AG09309 (cell line): Measurements from ENCODE around the gene CPN2.

ENCODE experiments used
- DNase-seq: peaks from one replicate; pipeline ENCODE4 v3.0.0-alpha.2; 2010; ENCODE audit warnings: low read depth
- H3K4me3 ChIP-seq: 2 replicates; pipeline ENCODE4 v1.5.1; 2011; ENCODE audit warnings: mild to moderate bottlenecking, low read depth, low read length, moderate library complexity; ENCODE audit not compliant: control insufficient read depth
- TF ChIP-seq, protein P1 (sequence below): IDR thresholded peaks from 2 replicates; pipeline ENCODE4 v1.5.1; 2011; ENCODE audit warnings: mild to moderate bottlenecking, low read depth, low read length, inconsistent platforms; ENCODE audit not compliant: insufficient read depth, control insufficient read depth; ENCODE audit errors: missing control alignments

The CPN2 gene

GRCh38 chr3:194342861-194343560, 8.1 kb downstream of the CPN2 start:
- TF ChIP-seq, protein P1, sequence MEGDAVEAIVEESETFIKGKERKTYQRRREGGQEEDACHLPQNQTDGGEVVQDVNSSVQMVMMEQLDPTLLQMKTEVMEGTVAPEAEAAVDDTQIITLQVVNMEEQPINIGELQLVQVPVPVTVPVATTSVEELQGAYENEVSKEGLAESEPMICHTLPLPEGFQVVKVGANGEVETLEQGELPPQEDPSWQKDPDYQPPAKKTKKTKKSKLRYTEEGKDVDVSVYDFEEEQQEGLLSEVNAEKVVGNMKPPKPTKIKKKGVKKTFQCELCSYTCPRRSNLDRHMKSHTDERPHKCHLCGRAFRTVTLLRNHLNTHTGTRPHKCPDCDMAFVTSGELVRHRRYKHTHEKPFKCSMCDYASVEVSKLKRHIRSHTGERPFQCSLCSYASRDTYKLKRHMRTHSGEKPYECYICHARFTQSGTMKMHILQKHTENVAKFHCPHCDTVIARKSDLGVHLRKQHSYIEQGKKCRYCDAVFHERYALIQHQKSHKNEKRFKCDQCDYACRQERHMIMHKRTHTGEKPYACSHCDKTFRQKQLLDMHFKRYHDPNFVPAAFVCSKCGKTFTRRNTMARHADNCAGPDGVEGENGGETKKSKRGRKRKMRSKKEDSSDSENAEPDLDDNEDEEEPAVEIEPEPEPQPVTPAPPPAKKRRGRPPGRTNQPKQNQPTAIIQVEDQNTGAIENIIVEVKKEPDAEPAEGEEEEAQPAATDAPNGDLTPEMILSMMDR: no peak
- no peak overlapping the region for H3K4me3 ChIP-seq
- DNase-seq: no peak

DNA sequence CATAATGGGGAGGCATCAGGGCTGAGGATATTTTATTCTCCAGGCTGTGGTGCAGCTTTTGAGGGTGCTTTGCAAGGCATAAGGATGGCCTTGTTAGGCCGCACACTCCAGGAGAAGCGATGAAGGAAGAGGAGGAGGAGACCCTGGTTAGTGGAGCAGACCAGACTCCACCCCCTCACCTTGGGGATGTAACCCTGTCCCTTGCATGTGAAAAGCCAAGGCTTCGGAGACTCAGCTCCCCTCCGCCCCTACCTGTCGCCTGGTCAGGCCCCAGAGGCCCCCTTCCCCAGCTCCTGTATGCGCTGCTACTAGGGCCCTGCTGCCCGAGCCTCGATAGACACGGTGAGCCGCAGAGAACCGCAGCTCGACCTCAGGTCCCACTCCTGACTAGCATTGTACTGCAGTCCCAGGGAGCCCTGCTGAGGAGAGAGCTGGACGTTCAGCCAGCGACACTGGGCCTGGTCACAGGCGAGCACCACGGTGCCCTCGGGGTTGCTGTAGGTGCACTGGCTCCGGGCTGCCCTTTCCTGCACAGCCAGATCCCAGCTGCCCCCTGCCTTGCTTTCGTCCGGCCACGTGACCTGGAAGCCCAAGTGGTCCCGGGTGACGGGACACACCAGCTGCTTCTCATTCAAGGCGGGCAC, 10.2 kb downstream of the CPN2 start:
- DNase-seq: no peak
- no peak overlapping the region for H3K4me3 ChIP-seq
- TF ChIP-seq, protein P1: no peak

- TF ChIP-seq, protein P1: no peak
- H3K4me3 ChIP-seq: no peak overlapping the region
- DNase-seq: no peak
Observed at GRCh38 chr3:194339840-194340239, 11.3 kb downstream of the CPN2 start.

- DNase-seq: no peak
- TF ChIP-seq, protein P1: no peak
- H3K4me3 ChIP-seq: no peak overlapping the region
Observed at GRCh38 chr3:194339356-194339755, 11.8 kb downstream of the CPN2 start.

- TF ChIP-seq, protein P1: no peak
- no peak overlapping the region for H3K4me3 ChIP-seq
- no peak for DNase-seq
Observed at GRCh38 chr3:194337965-194338753, 13.0 kb downstream of the CPN2 start.

- no peak overlapping the region for H3K4me3 ChIP-seq
- TF ChIP-seq, protein P1: no peak
- no peak for DNase-seq
Observed at GRCh38 chr3:194336601-194337355, 14.3 kb downstream of the CPN2 start.
